Fibroblast of mammary gland (primary cell): ENCODE results near the gene NAGPA.

ENCODE experiments used
- DNase-seq: peaks from one replicate; pipeline ENCODE4 v3.0.0-alpha.2; 2010; ENCODE audit warnings: low read depth
- H3K4me3 ChIP-seq: 2 replicates; pipeline ENCODE4 v1.5.1; 2011; ENCODE audit warnings: low read depth, mild to moderate bottlenecking, low read length, moderate library complexity; ENCODE audit not compliant: control insufficient read depth
- TF ChIP-seq, protein P1 (sequence below): conservative IDR thresholded peaks from 2 replicates; pipeline ENCODE4 v1.5.1; 2011; ENCODE audit warnings: low read depth, low read length, inconsistent platforms; ENCODE audit not compliant: control insufficient read depth, insufficient read depth

NAGPA gene

DNA sequence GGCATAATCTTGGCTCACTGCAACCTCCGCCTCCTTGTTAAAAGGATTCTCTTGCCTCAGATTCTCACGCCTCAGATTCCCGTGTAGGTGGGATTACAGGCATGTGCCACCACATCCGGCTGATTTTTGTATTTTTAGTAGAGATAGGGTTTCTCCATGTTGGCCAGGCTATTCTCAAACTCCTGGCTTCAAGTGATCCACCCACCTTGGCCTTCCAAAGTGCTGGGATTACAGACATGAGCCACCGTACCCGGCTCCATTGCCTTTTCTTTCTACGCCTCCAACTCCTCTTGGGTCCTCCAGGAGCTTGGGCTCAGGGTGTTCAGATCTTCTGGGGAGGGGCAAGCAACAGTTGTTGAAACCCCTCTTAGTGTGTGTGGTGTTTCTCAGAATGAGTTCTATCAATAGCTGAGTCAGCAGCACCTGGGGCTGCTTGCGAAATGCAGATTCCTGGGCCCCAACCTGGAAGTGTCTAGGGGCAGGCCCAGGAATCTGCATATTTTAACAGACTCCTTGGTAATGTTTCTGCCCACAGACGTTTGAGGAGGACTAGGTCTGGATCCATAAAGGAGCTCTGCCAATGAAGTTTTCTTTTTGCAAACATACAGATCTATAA lies 44.2 kb downstream of the NAGPA start:
- no peak for DNase-seq
- no peak overlapping the region for H3K4me3 ChIP-seq
- TF ChIP-seq, protein P1, sequence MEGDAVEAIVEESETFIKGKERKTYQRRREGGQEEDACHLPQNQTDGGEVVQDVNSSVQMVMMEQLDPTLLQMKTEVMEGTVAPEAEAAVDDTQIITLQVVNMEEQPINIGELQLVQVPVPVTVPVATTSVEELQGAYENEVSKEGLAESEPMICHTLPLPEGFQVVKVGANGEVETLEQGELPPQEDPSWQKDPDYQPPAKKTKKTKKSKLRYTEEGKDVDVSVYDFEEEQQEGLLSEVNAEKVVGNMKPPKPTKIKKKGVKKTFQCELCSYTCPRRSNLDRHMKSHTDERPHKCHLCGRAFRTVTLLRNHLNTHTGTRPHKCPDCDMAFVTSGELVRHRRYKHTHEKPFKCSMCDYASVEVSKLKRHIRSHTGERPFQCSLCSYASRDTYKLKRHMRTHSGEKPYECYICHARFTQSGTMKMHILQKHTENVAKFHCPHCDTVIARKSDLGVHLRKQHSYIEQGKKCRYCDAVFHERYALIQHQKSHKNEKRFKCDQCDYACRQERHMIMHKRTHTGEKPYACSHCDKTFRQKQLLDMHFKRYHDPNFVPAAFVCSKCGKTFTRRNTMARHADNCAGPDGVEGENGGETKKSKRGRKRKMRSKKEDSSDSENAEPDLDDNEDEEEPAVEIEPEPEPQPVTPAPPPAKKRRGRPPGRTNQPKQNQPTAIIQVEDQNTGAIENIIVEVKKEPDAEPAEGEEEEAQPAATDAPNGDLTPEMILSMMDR, result no peak

DNA sequence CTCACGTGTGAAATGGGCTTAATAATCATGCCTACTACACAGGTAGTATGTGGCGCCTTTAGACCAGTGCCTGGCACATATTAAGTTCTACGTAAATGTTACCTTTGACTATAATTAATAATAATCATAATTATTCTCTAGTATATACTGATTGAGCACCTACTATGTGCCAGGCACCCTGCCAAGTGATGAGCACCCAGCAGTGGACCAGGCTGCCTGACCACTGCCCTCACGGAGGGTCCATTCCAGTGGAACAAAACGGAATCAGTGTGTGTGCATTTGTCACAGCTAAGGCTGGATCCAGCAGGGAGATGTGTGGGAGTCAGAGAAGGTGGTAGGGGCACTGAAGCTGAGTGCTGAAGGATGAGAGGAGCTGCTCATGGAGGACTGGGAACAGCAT lies 45.1 kb downstream of the NAGPA start:
- no peak overlapping the region for H3K4me3 ChIP-seq
- no peak for DNase-seq
- TF ChIP-seq, protein P1, result no peak

DNA sequence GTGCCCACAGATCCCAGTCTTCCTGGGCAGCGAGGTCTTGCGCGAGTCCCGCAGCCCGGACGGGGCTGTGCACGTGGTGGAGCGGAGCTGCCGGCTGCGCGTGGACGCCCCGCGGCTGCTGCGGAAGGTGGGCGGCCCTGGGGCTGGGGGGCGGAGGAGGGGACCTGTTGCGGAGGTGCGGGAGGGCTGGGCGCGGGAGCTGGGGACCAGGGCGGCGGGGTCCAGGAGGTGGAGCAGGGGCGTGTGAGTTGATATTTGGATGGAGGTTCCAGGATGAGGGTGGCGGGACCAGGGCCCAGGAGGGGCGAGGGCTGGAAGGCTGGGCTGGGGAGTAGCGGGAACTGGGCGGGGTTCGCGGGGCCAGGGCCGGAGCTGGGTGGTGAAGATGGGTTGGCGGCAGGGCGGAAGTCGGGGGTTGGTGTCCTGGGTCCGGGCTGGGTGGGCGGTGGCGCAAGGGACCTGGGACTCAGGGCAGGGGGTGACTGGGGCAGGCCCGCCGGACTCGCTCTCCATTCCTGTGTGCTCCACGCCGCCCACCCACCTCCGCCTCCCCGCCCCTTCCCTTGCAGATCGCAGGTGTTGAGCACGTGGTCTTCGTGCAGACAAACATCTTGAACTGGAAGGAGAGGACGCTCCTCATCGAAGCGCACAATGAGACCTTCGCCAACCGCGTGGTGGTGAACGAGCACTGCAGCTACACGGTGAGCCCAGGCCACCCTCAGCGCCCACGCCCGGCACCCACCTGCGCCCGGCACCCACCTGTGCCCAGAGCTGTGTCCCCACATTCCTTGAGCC lies 46.0 kb downstream of the NAGPA start:
- TF ChIP-seq, protein P1, result no peak
- DNase-seq, result no peak
- no peak overlapping the region for H3K4me3 ChIP-seq

DNA sequence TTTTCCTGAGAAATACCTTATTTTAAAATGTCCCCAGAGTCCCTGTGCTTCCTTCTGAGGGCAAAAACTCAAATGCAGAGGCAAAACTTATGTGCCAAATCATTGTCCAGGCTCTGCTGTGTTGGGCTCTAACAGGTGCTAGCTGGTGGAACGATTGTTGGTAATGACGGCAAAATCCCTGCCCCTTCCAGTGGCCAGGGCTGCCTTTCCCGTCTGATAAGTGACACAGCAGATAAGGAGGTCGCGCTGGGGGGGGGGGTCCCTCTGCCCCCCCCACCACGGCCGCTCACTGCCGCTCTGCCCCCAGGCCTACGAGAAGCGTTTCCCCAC lies 46.5 kb downstream of the NAGPA start:
- H3K4me3 ChIP-seq, result no peak overlapping the region
- TF ChIP-seq, protein P1, result no peak
- no peak for DNase-seq

DNA sequence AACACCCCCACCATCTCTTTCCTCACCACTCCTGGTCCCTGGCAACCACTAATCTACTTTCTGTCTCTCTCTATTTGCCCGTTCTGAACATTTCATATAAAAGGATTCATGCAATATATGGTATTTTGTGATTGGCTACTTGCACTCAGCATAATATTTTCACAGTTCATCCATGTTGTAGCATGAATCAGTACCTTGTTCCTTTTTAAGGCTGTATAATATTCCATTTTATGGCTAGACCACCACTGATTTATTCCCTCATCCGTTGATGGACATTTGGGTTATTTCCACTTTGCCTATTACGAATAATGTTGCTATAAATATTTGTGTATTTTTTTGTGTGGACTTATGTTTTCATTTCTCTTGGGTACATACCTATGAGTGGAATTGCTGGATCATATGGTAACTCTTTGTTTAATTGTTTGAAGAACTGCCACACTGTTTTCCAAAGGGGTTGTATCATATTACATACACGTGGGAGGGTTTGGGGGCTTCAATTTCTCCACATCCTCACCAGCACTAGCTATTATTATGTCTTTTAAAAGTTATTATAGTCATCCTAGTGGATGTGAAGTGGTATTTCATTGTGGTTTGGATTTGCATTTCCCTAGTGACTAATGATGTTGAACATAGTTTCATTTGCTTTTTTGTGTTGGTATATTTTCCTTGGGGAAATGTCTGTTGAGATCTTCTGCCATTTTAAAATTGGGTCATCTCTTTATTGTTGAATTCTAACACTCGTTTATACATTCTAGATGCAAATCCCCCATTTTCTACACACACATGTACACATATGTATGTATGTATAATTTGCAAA lies 49.4 kb downstream of the NAGPA start:
- TF ChIP-seq, protein P1, result no peak
- peak; percentile 6 for DNase-seq
- H3K4me3 ChIP-seq, result no peak overlapping the region

DNA sequence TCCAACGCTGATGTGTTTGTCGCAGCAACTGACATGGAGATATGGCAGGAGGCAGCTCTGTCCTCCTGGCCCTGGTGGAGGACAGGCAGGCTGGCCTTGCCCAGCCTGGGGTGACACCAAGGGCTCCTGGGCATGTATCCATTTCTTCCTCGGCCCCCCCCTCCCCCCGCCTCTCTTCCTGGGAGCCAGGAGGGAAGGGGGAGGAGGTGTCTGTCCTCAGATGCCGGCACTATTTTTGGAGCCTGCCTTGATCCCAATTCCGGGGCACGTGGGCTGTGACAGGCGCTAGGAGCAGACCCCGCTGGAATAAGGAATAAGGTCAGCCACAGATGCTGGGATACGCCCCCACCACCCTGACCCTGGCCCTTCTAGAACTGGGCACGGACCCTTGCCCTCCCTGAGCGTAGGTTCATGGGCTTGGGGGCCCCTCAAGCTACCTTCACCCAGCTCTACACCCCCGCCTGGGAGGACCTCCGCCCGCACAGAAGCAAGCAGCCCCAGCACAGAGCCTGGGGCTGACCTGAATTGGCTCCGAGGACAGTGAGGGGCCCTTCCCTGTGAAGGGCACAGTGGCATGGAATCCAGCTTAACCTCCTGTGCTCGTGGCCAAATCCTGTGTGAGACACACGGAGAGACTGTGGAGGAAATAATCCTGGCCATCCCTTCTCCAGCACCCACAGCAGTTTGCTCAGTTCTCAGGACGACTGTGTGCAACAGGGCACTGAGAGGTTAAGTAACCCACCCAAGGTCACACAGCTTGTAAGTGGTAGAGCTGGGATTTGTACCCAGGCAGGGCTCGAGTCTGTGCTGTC lies 51.5 kb downstream of the NAGPA start:
- DNase-seq, result no peak
- no peak overlapping the region for H3K4me3 ChIP-seq
- TF ChIP-seq, protein P1, result no peak
